Peyer's patch (tissue), 4 donors: Measurements from ENCODE around the gene SFTPA1. TPM values are rescaled to one million over a fixed set of nuclear protein-coding genes. Genes with fewer than 3 reads are reported as not detected.
"Not testable (repeated sequence)": the region's sequence is repeated elsewhere in the genome, so short reads cannot be mapped to it uniquely, and the experiment has no call there.

ENCODE experiments used
- DNase-seq, 3 donors: peaks; one replicate each; pipeline ENCODE4 v3.0.0-alpha.2; 2017 to 2019
- H3K27ac ChIP-seq, 4 donors: fragments of 200-600 bp; sonication (generic); one replicate each; pipeline ENCODE4 v1.5.1; 2016 to 2019
- H3K27me3 ChIP-seq, 2 donors: fragments of 200-600 bp; sonication (generic); one replicate each; pipeline ENCODE4 v1.5.1; 2019
- H3K36me3 ChIP-seq, 3 donors: fragments of 200-600 bp; sonication (generic); one replicate each; pipeline ENCODE4 v1.5.1; 2016 to 2019
- H3K4me1 ChIP-seq, 4 donors: fragments of 200-600 bp; sonication (generic); one replicate each; pipeline ENCODE4 v1.5.1; 2016 to 2019
- H3K4me3 ChIP-seq, 4 donors: fragments of 200-600 bp; sonication (generic); 1 replicate in 3 of 4; 2 replicates in 1 of 4; pipeline ENCODE4 v1.5.1; 2016 to 2019; ENCODE audit warnings: mild to moderate bottlenecking in 1 of 4
- H3K9me3 ChIP-seq, 4 donors: fragments of 200-600 bp; sonication (generic); one replicate each; pipeline ENCODE4 v1.5.1; 2016 to 2019; ENCODE audit warnings: mild to moderate bottlenecking in 1 of 4
- POLR2A ChIP-seq, 2 donors: fragments of 450-650 bp; IDR thresholded peaks; one replicate each; pipeline ENCODE4 v1.5.1; 2017; ENCODE audit warnings: antibody characterized with exemption in 2 of 2, mild to moderate bottlenecking in 2 of 2, moderate library complexity in 2 of 2
- total RNA-seq, 4 donors: library from RNA; depleted of rRNA; stranded (reverse); fragments of >200 nt; gene quantifications; one replicate each; pipeline ENCODE4 v1.1.0, GENCODE V29; 2016
- TF ChIP-seq, protein P1 (sequence below), 6 experiments: fragments of 450-650 bp in 4 of 6; fragments of 200-600 bp in 2 of 6; sonication (generic) in 1 of 6; IDR thresholded peaks; one replicate each; pipeline ENCODE4 v1.5.1; 2017 to 2019; ENCODE audit warnings: antibody characterized with exemption in 6 of 6, mild to moderate bottlenecking in 3 of 6, moderate library complexity in 1 of 6

SFTPA1 gene
- total RNA-seq, 4 donors from 2014 or later: not detected

GRCh38 chr10:79581044-79581443 lies 29.7 kb upstream of the SFTPA1 start:
- Histone ChIP-seq H3K4me3 (no peak overlapping the region), H3K4me1 (no peaks in the 10 kb centered on the region), H3K27ac (no peak overlapping the region), H3K36me3 (no peaks in the 10 kb centered on the region), H3K9me3 (no peaks in the 10 kb centered on the region), H3K27me3 (no peaks in the 10 kb centered on the region)
- TF ChIP-seq POLR2A (IDR thresholded peaks at IDR 0.05): no peak
- TF ChIP-seq, protein P1, sequence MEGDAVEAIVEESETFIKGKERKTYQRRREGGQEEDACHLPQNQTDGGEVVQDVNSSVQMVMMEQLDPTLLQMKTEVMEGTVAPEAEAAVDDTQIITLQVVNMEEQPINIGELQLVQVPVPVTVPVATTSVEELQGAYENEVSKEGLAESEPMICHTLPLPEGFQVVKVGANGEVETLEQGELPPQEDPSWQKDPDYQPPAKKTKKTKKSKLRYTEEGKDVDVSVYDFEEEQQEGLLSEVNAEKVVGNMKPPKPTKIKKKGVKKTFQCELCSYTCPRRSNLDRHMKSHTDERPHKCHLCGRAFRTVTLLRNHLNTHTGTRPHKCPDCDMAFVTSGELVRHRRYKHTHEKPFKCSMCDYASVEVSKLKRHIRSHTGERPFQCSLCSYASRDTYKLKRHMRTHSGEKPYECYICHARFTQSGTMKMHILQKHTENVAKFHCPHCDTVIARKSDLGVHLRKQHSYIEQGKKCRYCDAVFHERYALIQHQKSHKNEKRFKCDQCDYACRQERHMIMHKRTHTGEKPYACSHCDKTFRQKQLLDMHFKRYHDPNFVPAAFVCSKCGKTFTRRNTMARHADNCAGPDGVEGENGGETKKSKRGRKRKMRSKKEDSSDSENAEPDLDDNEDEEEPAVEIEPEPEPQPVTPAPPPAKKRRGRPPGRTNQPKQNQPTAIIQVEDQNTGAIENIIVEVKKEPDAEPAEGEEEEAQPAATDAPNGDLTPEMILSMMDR (IDR thresholded peaks at IDR 0.05): no peak
- no peak for DNase-seq

DNA sequence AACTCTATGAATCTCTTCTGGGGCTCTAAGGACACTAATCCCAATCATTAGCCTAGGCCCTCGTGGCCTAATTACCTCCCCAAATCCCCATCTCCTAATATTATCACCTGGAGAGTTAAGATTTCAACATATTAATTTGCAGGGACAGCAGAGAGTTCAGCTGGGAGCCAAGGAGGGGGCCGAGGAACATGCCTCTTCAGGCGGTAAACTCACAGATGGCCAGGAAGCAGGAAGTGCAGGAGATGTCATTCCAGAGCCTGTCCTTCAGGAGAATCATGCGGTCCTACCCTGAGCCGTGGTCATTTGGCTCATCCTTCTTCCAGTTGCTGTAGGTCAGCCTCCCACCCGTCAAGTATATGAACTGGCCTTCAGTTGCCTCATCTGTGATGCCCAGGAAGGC lies 28.6 kb upstream of the SFTPA1 start:
- Histone ChIP-seq H3K4me1 (no peaks in the 10 kb centered on the region), H3K4me3 (no peak overlapping the region), H3K27me3 (no peaks in the 10 kb centered on the region), H3K27ac (no peak overlapping the region), H3K36me3 (no peaks in the 10 kb centered on the region), H3K9me3 (no peaks in the 10 kb centered on the region)
- no peak for DNase-seq
- TF ChIP-seq, protein P1 (IDR thresholded peaks at IDR 0.05): no peak

DNA sequence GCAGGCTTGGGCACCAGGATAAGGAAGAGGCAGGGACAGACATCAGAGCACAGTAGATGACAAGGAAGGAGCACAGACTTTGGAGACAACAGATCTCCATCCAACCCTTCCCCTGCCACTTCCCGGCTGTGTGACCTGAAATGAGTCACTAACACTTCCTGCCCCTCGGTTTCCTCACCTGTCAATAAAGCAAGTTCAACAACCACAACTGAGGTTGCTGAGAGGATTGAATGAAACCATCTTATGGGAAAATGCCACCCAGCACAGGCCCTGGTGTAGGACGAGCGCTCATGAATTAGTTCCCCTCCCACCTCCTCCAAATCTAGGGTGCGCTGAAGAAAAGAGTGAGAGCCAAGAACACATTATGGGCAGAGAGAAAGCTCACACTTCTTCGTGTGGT lies 27.8 kb upstream of the SFTPA1 start:
- not testable (repeated sequence) for H3K4me1 ChIP-seq, H3K36me3 ChIP-seq, H3K27me3 ChIP-seq, DNase-seq, H3K4me3 ChIP-seq, H3K27ac ChIP-seq, H3K9me3 ChIP-seq

GRCh38 chr10:79583488-79584024 lies 27.2 kb upstream of the SFTPA1 start:
- no peaks in the 10 kb centered on the region for H3K9me3 ChIP-seq
- no peak overlapping the region for H3K4me3 ChIP-seq
- H3K4me1 ChIP-seq: no peaks in the 10 kb centered on the region
- TF ChIP-seq, protein P1 (IDR thresholded peaks at IDR 0.05): no peak
- no peak for TF ChIP-seq POLR2A (IDR thresholded peaks at IDR 0.05)
- DNase-seq: no peak
- no peak overlapping the region for H3K27ac ChIP-seq
- H3K27me3 ChIP-seq: no peaks in the 10 kb centered on the region
- H3K36me3 ChIP-seq: no peaks in the 10 kb centered on the region

DNA sequence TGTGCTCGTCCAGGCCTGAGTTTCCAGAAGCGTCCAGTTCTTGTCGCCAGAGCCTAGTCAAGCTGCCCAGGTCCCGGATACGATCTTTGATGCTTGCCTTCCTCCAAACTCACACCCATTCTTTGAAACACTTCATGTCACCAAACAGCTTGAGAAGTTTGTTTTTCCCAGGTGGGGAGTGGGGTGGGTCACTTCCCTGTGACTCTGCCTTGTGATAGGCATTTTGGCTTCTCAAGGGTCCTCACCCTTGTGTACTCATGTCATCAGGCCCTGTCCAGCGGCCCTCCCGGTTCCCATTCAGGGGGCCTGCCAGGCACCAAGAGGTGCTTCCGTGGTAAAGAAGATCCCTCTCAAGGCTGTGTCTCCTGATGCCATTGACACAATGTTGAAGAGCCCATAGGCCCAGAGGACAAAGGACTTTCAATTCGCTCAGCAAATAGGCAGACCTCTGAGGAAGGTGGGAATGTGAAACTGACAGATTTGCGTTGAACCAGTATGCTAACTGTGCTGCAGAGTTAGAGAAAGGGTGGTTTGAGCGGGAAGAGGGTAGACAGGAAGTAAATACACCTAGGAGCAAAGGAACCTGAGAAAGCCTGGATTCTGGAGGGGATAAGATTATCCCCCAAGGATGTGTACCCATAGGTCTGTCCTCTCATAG lies 24.7 kb upstream of the SFTPA1 start:
- TF ChIP-seq, protein P1 (IDR thresholded peaks at IDR 0.05): no peak
- TF ChIP-seq POLR2A (IDR thresholded peaks at IDR 0.05): no peak
- H3K4me1 ChIP-seq: no peaks in the 10 kb centered on the region
- H3K27ac ChIP-seq: no peak overlapping the region
- no peaks in the 10 kb centered on the region for H3K9me3 ChIP-seq
- no peaks in the 10 kb centered on the region for H3K36me3 ChIP-seq
- no peak for DNase-seq
- no peaks in the 10 kb centered on the region for H3K27me3 ChIP-seq
- H3K4me3 ChIP-seq: no peak overlapping the region

GRCh38 chr10:79586933-79587332 lies 23.8 kb upstream of the SFTPA1 start:
- no peak overlapping the region for H3K27ac ChIP-seq
- H3K27me3 ChIP-seq: no peaks in the 10 kb centered on the region
- H3K4me1 ChIP-seq: no peaks in the 10 kb centered on the region
- no peaks in the 10 kb centered on the region for H3K36me3 ChIP-seq
- no peak for DNase-seq
- TF ChIP-seq POLR2A (IDR thresholded peaks at IDR 0.05): no peak
- TF ChIP-seq, protein P1 (IDR thresholded peaks at IDR 0.05): no peak
- no peak overlapping the region for H3K4me3 ChIP-seq
- H3K9me3 ChIP-seq: no peaks in the 10 kb centered on the region
